PC-3 (cell line): ENCODE measurements around the gene TNFSF13B. TPM values are rescaled to one million over a fixed set of nuclear protein-coding genes. Genes with fewer than 3 reads are reported as not detected.

Experiments used
- ATAC-seq: fragments of 200-7000 bp; cut with Tn5 transposase; 2 replicates; pipeline ENCODE4 v1.9.1; 2020; ENCODE audit warnings: mild to moderate bottlenecking, moderate library complexity
- BruUV-seq: library from RNA; stranded (reverse); fragments of 400-500 nt; replicated peaks from 2 replicates; lab custom pipeline; 2021; lab: Mats Ljungman, UMichigan
- CTCF ChIA-PET: fragments of 300-600 bp; sonication (Branson Sonifier 250); formaldehyde crosslinking; loops from one replicate; lab custom pipeline; 2022; ENCODE audit warnings: antibody characterized with exemption; lab: Charles Lee
- POLR2A ChIA-PET: fragments of 300-600 bp; sonication (Branson Sonifier 250); formaldehyde crosslinking; loops from one replicate; lab custom pipeline; 2022; ENCODE audit warnings: antibody characterized with exemption; ENCODE audit not compliant: unreplicated experiment; lab: Charles Lee
- DNase-seq: peaks from one replicate; pipeline ENCODE4 v3.0.0-alpha.2; 2015
- H2AFZ ChIP-seq: fragments of 300-600 bp; sonication (generic); 2 replicates; pipeline ENCODE4 v1.6.0; 2016; ENCODE audit warnings: antibody characterized with exemption, low read length
- H3F3A ChIP-seq: fragments of 300-600 bp; sonication (generic); one replicate; pipeline ENCODE4 v1.6.0; 2017; ENCODE audit warnings: antibody characterized with exemption, low read length, control low read depth, mild to moderate bottlenecking; ENCODE audit not compliant: unreplicated experiment
- H3K27ac ChIP-seq: fragments of 300-600 bp; sonication (generic); 2 replicates; pipeline ENCODE4 v1.5.1; 2016; ENCODE audit warnings: mild to moderate bottlenecking, low read length
- H3K27me3 ChIP-seq: fragments of 300-600 bp; sonication (generic); 2 replicates; pipeline ENCODE4 v1.6.1; 2016; ENCODE audit warnings: low read length, mixed read lengths
- H3K36me3 ChIP-seq: fragments of 300-600 bp; sonication (generic); 2 replicates; pipeline ENCODE4 v1.6.1; 2016; ENCODE audit warnings: low read depth, mixed run types, low read length, mixed read lengths
- H3K4me1 ChIP-seq: fragments of 300-600 bp; sonication (generic); 2 replicates; pipeline ENCODE4 v1.5.1; 2016; ENCODE audit warnings: low read length; ENCODE audit not compliant: insufficient read depth
- H3K4me2 ChIP-seq: fragments of 300-600 bp; sonication (generic); 2 replicates; pipeline ENCODE4 v1.6.0; 2016; ENCODE audit warnings: low read length
- H3K4me3 ChIP-seq: fragments of 300-600 bp; sonication (generic); 2 replicates; pipeline ENCODE4 v1.5.1; 2016; ENCODE audit warnings: mild to moderate bottlenecking, low read length, mixed read lengths
- H3K79me2 ChIP-seq: fragments of 300-600 bp; sonication (generic); 2 replicates; pipeline ENCODE4 v1.6.1; 2017; ENCODE audit warnings: low read length, mixed read lengths
- H3K9ac ChIP-seq: fragments of 300-600 bp; sonication (generic); 2 replicates; pipeline ENCODE4 v1.6.0; 2016; ENCODE audit warnings: mild to moderate bottlenecking, low read length
- H3K9me2 ChIP-seq: fragments of 300-600 bp; sonication (generic); replicated peaks from 2 replicates; pipeline ENCODE4 v1.6.1; 2016; ENCODE audit warnings: mixed run types, low read length, mixed read lengths
- H3K9me3 ChIP-seq: fragments of 300-600 bp; sonication (generic); 2 replicates; pipeline ENCODE4 v1.6.1; 2016; ENCODE audit warnings: low read length, mixed read lengths
- H4K20me1 ChIP-seq: fragments of 300-600 bp; sonication (generic); 2 replicates; pipeline ENCODE4 v1.6.1; 2016; ENCODE audit warnings: low read length, mixed read lengths
- CTCF ChIP-seq: fragments of 300-600 bp; sonication (generic); conservative IDR thresholded peaks from 2 replicates; pipeline ENCODE4 v1.5.1; 2017; ENCODE audit warnings: antibody characterized with exemption, low read depth, mild to moderate bottlenecking, low read length
- EZH2 ChIP-seq: fragments of 300-600 bp; sonication (generic); IDR thresholded peaks from one replicate; pipeline ENCODE4 v1.6.1; 2017; ENCODE audit warnings: antibody characterized with exemption, mild to moderate bottlenecking, low read length; ENCODE audit not compliant: unreplicated experiment
- EZH2phosphoT487 ChIP-seq: fragments of 300-600 bp; sonication (generic); IDR thresholded peaks from 2 replicates; pipeline ENCODE4 v1.6.1; 2018; ENCODE audit warnings: mild to moderate bottlenecking, antibody characterized with exemption, low read length, borderline replicate concordance
- intact Hi-C: fragments of 100-400 bp; cut with micrococcal nuclease; formaldehyde crosslinking; loops from 2 replicates; pipeline ENCODE4 v1.9.0; 2023
- total RNA-seq: library from RNA; depleted of rRNA; stranded (reverse); fragments of >200 nt; gene quantifications from 2 replicates; pipeline ENCODE4 v1.2.3, GENCODE V29; 2014

Gene TNFSF13B
- total RNA-seq, 1 experiment from 2014 or later: not detected

DNA sequence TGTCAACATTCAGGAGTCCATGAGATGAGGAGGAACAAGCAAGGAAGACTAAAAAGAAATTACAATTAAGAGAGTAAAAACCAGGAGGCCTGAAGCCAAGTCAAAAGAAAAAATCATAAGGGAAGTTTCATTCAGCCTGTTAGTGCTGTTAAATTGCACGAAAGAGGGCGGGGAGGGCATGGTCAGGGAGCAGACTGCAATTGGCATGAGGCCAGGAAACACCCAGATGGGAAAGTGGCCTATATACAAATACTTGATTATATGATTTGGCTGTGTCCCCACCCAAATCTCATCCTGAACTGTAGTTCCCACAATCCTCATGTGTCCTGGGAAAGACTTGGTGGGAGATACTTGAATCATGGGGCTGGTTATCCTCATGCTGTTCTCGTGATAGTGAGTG, 43.9 kb downstream of the TNFSF13B start:
- H4K20me1 ChIP-seq: no peaks in the 10 kb centered on the region
- no peaks in the 10 kb centered on the region for H3K9me3 ChIP-seq
- no peaks in the 10 kb centered on the region for H3K4me1 ChIP-seq
- no peak overlapping the region for H3K4me3 ChIP-seq
- BruUV-seq: no TSS peak
- H2AFZ ChIP-seq: no peak overlapping the region
- DNase-seq: no peak
- POLR2A ChIA-PET: no interaction called here
- H3K27ac ChIP-seq: no peak overlapping the region
- CTCF ChIA-PET: no interaction called here
- H3K27me3 ChIP-seq: peaks cover 15% of the 10 kb centered on the region
- H3K9ac ChIP-seq: no peak overlapping the region
- H3K4me2 ChIP-seq: no peak overlapping the region
- no peaks in the 10 kb centered on the region for H3K9me2 ChIP-seq
- no peaks in the 10 kb centered on the region for H3F3A ChIP-seq
- H3K79me2 ChIP-seq: no peaks in the 10 kb centered on the region
- intact Hi-C loops: no loop called here
- TF ChIP-seq CTCF: no peak
- no peak for TF ChIP-seq EZH2phosphoT487
- TF ChIP-seq EZH2: no peak
- no peak for ATAC-seq
- H3K36me3 ChIP-seq: no peaks in the 10 kb centered on the region

GRCh38 chr13:108315273-108315672, 45.8 kb downstream of the TNFSF13B start:
- peaks cover 31% of the 10 kb centered on the region for H3K27me3 ChIP-seq
- H4K20me1 ChIP-seq: no peaks in the 10 kb centered on the region
- H3K36me3 ChIP-seq: no peaks in the 10 kb centered on the region
- CTCF ChIA-PET: no interaction called here
- BruUV-seq: no TSS peak
- no peak for ATAC-seq
- no peak overlapping the region for H3K4me3 ChIP-seq
- no peaks in the 10 kb centered on the region for H3K4me1 ChIP-seq
- H2AFZ ChIP-seq: no peak overlapping the region
- no peaks in the 10 kb centered on the region for H3F3A ChIP-seq
- no peaks in the 10 kb centered on the region for H3K9me2 ChIP-seq
- TF ChIP-seq EZH2 (no peak), EZH2phosphoT487 (no peak), CTCF (no peak)
- H3K4me2 ChIP-seq: no peak overlapping the region
- no peak overlapping the region for H3K9ac ChIP-seq
- H3K27ac ChIP-seq: no peak overlapping the region
- H3K79me2 ChIP-seq: no peaks in the 10 kb centered on the region
- H3K9me3 ChIP-seq: no peaks in the 10 kb centered on the region
- POLR2A ChIA-PET: no interaction called here
- no peak for DNase-seq
- intact Hi-C loops: no loop called here

GRCh38 chr13:108315991-108316390, 46.5 kb downstream of the TNFSF13B start:
- Histone ChIP-seq H3K9me2 (no peaks in the 10 kb centered on the region), H3K27ac (no peak overlapping the region), H3F3A (no peaks in the 10 kb centered on the region), H3K4me3 (no peak overlapping the region), H3K79me2 (no peaks in the 10 kb centered on the region), H2AFZ (no peak overlapping the region), H3K36me3 (no peaks in the 10 kb centered on the region), H3K4me1 (no peaks in the 10 kb centered on the region), H3K9me3 (no peaks in the 10 kb centered on the region), H3K27me3 (peaks cover 32% of the 10 kb centered on the region), H3K9ac (no peak overlapping the region), H4K20me1 (no peaks in the 10 kb centered on the region), H3K4me2 (no peak overlapping the region)
- no TSS peak for BruUV-seq
- CTCF ChIA-PET: no interaction called here
- intact Hi-C loops: no loop called here
- no peak for DNase-seq
- TF ChIP-seq EZH2: no peak
- no peak for TF ChIP-seq CTCF
- TF ChIP-seq EZH2phosphoT487: no peak
- ATAC-seq: no peak
- POLR2A ChIA-PET: no interaction called here
